Hematopoietic multipotent progenitor cell treated with erythropoietin and hydrocortisone succinate and interleukin-3 and kit ligand, for 15 days (in vitro differentiated cells): ENCODE measurements around the gene ZNF865.

Source experiments
- DNase-seq: peaks from one replicate; pipeline ENCODE4 v3.0.0-alpha.2; 2015; ENCODE audit warnings: low spot score

ZNF865 gene

DNA sequence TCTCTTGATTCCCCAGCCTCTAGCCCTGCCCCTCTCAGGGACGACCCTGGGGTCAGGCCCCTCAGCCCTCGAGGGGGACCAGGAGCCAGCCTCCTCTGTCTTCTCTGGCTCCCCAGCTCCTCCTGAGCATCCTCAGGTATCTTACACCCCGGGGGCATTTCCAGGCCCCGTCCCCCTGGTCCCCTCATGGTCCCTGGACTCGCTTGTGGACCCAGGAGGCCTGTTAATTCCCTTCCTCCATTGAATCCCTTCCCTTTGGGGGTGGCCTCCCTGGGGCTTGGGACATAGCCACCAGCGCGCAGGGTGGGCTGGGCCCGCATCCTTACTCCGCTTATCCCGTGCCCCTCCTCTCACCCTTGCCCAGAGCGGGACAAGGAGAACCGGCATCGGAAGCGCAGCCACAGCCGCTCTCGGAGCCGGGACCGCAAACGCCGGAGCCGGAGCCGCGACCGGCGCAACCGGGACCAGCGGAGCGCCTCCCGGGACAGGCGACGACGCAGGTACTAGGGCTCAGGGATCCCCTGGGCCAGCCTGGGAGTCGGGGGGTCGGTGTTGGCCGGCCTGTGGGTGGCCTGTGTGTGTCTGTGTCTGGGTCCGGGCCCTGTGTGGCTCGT, 53.5 kb downstream of the ZNF865 start:
- DNase-seq: no peak

DNA sequence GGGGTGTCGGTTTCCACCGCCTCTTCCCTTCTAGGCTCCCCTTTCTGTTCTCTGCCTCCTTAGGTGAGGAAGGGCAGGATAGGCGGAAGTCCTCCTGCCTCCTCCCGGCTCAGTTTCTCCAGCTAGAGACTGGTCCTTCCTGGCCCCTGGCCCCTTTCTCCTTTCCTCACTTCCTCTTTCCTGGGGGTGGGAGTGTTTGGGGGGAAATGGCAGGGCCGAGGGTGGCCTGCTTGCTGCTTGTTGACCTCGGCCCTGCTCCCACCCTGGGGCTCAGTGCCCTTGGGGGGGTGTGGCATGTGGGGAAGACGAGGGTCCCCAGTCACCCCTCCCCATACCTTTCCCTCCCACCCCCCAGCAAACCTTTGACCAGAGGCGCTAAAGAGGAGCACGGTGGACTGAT, 54.4 kb downstream of the ZNF865 start:
- DNase-seq: no peak

DNA sequence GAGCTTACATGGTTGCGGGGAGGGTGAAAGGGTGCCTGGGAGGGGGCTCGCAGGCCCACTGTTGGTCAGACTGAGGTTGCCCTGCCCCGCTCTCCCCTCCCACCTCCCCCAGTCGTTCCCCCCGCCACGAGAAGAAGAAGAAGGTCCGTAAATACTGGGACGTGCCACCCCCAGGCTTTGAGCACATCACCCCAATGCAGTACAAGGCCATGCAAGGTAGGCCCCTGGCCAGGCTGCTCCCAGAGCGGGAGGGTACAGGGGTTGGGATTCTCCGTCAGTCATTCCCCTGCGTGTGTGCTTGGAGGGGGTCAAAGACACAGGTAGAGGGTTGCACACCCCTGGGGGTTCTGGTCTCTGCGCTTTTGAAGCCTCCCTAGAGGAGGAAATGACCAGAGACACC, 55.0 kb downstream of the ZNF865 start:
- no peak for DNase-seq

DNA sequence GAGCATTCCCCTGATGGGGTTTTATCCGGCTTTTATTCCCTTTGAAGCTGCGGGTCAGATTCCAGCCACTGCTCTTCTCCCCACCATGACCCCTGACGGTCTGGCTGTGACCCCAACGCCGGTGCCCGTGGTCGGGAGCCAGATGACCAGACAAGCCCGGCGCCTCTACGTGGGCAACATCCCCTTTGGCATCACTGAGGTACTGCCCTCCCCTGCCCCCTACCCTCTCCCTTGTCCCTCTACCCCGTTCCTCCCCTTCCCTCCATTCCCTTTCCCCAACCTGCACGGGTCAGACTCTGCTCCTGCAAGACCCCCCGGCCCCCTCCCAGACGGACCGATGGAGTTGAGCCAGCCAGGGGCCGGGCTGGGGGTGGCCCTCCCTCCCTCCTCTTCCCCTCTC, 55.5 kb downstream of the ZNF865 start:
- no peak for DNase-seq

DNA sequence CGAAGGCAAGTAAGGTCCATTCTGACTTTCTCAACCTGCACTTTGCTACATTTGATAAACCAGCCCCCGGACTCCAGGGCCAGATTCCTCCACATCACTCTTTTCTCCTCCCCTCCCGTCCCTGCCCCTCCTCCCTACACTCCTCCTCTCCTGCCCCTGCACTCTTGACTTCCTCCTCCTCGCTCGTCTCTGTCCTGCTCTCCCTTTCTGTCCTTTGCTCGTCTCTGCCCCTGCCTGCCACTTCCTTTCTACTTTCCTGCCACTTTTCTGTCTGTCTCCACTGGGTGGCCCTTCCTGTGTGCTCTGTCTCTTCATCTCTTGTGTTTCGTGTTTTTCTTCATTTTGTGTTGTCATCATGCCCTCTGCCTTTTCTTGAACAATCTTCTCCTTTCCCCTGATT, 56.4 kb downstream of the ZNF865 start:
- no peak for DNase-seq

DNA sequence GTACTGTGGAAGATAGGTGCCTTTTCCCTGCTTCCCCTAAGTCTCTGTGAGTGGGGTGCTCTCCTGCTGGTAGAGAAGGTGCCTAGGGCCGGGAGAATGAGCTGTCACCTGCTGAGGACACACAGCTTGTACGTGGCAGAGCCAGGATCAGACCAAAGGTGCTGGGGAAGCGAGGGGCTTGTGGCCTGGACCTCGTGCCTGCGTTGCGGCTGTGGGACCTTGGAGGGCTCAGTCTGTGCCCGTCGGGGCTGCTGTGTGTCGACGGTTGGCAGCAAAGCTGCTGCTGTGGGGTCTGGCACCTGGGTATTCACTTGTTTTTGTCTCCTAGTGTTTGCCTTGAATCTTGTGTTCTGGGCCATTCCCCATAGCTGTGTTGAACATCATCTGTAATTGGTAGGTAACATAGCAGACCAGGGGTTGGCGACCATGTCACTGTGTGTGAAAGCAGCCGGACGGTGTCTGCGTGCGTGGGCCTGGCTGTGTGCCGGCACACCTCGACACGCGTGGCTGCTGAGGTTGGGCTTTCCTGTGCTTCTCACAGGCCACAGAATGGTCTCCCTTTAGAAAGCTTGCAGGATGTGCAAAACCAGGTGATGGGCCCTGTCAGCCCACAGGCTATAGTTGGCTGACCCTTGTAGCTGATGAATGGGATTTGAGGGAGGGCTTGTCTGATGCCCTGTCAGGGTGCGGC, 58.5 kb downstream of the ZNF865 start:
- DNase-seq: no peak

DNA sequence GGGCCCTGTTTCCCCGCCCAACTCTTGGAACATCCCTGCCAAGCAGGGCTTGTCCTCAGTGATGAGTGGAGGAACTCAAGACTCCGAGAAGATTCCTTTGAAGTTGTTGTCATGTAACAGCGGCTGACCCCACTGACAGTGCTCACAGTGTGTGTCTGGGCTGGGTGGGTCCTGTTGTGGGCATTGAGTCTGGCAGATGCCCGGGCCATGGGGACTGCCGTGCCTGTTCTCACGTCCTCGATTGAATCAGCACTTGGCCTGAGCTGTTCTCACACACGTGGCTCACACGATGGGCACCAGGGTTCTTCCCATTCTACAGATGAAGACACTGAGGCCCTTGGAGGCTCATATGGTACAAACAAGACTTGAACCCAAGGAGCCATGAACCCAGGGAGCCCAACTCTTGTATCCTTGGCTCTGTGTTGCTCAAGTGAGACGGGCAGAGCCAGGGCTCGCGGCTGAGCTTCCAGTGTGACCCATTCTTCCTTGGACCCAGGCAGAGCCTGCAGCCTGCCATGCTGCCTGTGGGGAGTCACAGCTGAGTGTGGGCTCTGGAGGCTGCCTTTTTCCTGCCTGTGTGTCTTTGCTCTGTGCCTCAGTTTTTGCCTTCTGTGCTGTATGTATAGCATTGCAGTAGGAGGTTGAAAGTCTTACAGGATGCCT, 61.0 kb downstream of the ZNF865 start:
- no peak for DNase-seq
